ENCODE data around the gene ANAPC7. TPM values are rescaled to one million over a fixed set of nuclear protein-coding genes. Genes with fewer than 3 reads are reported as not detected.

The ANAPC7 gene
- 36.8 and 45.1 TPM in 2 replicates for total RNA-seq

DNA sequence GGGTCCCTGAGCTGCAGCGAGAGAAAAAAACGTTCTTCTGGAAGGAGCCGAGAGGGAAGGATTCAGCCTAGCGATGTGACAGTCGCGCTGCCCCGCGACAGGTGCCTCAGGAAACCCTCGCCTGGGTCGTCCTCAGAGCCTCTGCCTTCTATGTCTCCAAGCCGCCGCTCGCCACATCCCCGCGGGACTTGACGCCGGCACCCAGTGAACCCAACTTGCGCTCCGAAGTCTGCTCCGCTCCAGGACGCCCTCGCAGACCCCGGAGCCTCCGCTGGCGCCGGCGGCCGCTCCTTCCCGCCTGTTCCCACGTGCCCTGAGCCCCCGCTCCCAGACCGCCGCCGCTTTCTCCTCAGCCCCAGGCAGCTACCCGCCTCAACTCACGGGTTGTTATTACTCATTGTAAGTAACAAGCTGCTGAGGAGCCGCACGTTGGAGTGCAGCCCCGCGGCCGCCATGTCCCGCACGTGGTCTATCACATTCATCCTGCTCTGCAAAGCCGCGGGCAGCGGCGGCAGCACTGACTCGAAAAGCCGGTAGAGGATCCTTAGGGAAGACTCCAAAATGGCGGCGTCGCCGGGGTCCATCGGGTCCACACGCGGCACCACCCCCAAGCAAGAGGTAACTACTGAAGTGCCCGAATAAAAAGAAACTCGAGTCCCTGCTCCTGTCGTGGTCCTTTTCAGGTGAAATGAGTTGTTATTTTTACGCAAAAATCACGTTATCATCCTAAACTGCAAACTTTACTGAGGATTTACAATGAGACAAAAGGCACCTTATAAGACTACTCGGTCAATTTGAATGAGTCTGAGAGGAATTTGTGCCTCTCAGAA lies at the start of gene ANAPC7:
Gene ANAPC7 (minus strand): TSS at position 563 of the 830 bp plus-strand sequence. CDS start 81 bp downstream, at position 482.

GRCh38 chr12:110449799-110450497 lies 46.4 kb upstream of the ANAPC7 start, which contains the start of gene ARPC3:
ARPC3 (minus strand) TSS chr12:110450337; CDS start chr12:110450260, 77 bp downstream.

Other genes with a start within 250 kb of the ANAPC7 start
- 236 and 249 TPM in 2 replicates for gene ATP2A2, start 122.5 kb downstream of the ANAPC7 start, total RNA-seq
- 136 and 158 TPM in 2 replicates for gene ARPC3, start 46.6 kb upstream of the ANAPC7 start, total RNA-seq
- gene GPN3, start 64.5 kb upstream of the ANAPC7 start, total RNA-seq: 11.5 and 17.1 TPM in 2 replicates
- gene FAM216A, start 65.1 kb upstream of the ANAPC7 start, total RNA-seq: 11.9 and 17.3 TPM in 2 replicates
- gene VPS29, start 98.4 kb upstream of the ANAPC7 start, total RNA-seq: 45.0 and 50.9 TPM in 2 replicates
- gene RAD9B, start 98.6 kb upstream of the ANAPC7 start, total RNA-seq: 0.40 and 0.46 TPM in 2 replicates
- 9.1 and 11.0 TPM in 2 replicates for gene PPTC7, start 179.6 kb upstream of the ANAPC7 start, total RNA-seq
- gene TCTN1, start 210.4 kb upstream of the ANAPC7 start, total RNA-seq: 40.6 and 42.1 TPM in 2 replicates

Measured in smooth muscle cell of the pulmonary artery (primary cell).